Suprapubic skin (tissue), 4 donors: ENCODE measurements around the gene RHOT2.

Experiments
- CTCF ChIP-seq, 2 donors: fragments of 200-600 bp in 1 of 2; fragments of 450-650 bp in 1 of 2; sonication (generic) in 1 of 2; IDR thresholded peaks; one replicate each; pipeline ENCODE4 v1.5.1; 2016 to 2019; ENCODE audit warnings: antibody characterized with exemption in 2 of 2, mild to moderate bottlenecking in 1 of 2, moderate library complexity in 1 of 2
- POLR2A ChIP-seq, 2 donors: fragments of 450-650 bp; IDR thresholded peaks; one replicate each; pipeline ENCODE4 v1.6.1; 2017; ENCODE audit warnings: antibody characterized with exemption in 2 of 2, mild to moderate bottlenecking in 2 of 2, moderate library complexity in 2 of 2
- POLR2AphosphoS5 ChIP-seq, 3 donors: sonication (generic); formaldehyde crosslinking; IDR thresholded peaks; one replicate each; pipeline ENCODE4 v1.6.1; 2017; ENCODE audit warnings: antibody characterized with exemption in 3 of 3

GRCh38 chr16:640614-641013, 27.3 kb upstream of the RHOT2 start:
- TF ChIP-seq CTCF (IDR thresholded peaks at IDR 0.05) (no peak), POLR2AphosphoS5 (IDR thresholded peaks at IDR 0.05) (no peak), POLR2A (IDR thresholded peaks at IDR 0.05) (no peak)
